GM12874 (cell line): ENCODE data around the gene ATP10D.

Source experiments
- TF ChIP-seq, protein P1 (sequence below): IDR thresholded peaks from 2 replicates; pipeline ENCODE4 v1.5.1; 2011; ENCODE audit warnings: low read depth, mild to moderate bottlenecking, control low read depth, low read length, moderate library complexity; ENCODE audit not compliant: insufficient read depth

Gene ATP10D

DNA sequence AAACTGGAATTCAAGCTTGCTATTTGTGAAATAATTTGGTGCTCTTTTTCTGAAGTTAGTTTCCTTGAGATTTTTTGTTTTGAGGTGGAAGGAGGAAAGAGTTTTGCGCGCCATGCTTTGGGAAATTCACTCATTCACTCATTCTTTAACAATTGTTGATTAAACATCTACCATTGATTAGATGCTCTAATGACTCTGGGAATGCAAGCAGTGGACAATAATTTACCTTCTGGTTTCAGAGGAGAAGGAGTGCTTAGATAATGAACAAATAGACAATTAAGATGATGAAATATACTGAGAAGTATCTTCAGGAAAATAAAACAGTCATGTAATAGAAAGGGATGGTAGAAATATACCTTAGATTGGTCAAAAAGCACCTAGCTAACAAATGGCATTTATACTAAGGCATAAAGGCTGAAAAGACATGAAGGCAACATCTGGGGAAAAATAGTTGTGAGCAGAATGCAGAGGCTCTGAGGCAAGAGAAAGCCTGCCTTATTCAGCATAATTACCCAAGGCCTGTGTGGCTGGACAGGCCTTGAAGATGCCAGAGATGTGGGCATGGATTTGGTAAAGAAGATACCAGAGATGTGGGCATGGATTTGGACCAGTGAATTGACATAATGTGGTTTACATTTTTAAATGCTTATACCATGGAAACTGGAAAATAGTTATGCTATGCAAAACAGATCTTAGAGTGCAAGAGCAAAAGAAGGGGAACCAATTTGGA lies 18.9 kb upstream of the ATP10D start:
- TF ChIP-seq, protein P1, sequence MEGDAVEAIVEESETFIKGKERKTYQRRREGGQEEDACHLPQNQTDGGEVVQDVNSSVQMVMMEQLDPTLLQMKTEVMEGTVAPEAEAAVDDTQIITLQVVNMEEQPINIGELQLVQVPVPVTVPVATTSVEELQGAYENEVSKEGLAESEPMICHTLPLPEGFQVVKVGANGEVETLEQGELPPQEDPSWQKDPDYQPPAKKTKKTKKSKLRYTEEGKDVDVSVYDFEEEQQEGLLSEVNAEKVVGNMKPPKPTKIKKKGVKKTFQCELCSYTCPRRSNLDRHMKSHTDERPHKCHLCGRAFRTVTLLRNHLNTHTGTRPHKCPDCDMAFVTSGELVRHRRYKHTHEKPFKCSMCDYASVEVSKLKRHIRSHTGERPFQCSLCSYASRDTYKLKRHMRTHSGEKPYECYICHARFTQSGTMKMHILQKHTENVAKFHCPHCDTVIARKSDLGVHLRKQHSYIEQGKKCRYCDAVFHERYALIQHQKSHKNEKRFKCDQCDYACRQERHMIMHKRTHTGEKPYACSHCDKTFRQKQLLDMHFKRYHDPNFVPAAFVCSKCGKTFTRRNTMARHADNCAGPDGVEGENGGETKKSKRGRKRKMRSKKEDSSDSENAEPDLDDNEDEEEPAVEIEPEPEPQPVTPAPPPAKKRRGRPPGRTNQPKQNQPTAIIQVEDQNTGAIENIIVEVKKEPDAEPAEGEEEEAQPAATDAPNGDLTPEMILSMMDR, result no peak

DNA sequence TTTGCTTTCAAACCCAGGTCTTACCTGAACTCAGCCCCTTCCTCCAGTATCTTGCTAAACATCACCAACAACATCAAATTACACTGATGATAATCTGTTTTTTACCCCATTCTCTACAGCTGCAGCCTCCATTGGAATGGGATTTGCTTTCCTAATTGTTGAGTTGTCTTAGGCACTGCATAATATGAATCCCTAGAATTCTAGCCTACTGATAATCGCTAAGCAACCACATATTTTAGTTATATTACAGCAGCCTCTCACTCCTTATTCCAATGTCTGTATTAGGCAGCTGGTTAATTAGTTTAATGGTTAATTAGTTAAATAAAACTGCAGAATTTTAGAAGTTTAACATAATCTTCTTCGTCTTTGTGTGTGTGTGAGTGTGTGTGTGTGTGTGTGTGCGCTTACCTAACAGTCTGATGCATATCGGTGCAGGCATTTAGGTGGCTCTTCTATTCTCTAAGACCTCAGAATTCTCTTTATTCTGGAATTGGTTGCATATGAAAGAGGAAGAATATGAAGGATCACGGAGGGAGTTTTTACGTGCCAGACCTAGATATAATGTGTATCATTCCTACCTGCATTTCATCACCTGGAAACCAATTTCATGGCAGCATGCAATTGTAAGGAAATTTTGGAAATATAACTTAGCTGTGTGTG lies 16.2 kb upstream of the ATP10D start:
- TF ChIP-seq, protein P1, result no peak

DNA sequence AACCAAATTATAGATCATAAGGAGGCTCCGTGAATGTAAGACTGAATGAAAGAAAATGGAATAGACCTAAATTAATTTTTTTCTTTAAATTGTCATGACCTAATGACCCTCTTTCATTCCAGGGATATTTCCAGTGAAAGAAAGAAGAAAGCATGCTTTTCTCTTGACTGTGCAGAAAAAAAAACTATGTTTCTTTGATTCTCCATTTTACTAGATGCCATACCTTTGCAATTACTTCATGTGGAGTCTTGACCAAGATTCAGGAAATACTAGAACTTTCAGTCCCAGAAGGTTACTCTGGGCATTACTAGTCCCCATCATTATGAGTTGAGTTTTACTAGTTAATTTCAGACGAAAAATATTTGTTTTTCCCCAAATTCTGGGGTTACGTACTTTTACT lies 15.1 kb upstream of the ATP10D start:
- TF ChIP-seq, protein P1, result no peak

DNA sequence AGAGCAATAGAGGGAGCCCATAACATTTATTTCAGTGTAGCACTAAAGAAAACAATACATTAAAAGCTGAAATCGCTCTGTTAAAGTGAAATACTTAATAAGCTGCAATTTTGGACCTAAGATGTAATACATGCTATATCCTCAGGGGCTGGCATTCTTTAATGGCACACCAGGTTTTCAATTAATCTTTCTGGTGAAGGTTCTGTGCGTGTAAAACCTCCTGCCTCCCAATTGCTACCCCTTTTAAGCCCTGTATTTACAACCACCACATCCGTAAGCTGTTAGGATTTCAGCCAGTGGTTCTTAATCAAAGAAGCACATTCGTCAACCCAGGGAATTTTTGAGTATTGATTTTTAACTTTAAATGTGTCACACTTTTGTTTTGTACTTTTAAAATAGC lies 14.0 kb upstream of the ATP10D start:
- TF ChIP-seq, protein P1, result no peak

DNA sequence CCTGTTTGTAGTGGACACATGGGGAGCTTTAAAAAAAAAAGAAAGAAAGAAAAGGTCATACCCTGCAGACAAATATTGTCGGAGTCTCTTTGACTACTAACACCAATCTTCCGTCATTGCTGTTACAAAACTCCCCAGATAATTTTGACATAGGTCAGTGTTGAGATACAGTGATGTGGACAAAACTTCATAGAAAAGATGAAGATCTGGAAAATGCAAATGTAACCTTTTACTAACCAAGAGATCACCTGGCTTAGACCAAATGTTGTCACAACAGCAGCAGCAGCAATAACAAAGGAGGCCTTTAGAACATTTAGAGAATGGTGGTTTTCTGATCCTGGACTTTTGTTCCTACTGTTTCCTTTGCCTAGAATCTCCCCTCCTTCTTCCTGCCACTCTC lies 13.5 kb upstream of the ATP10D start:
- TF ChIP-seq, protein P1, result no peak

DNA sequence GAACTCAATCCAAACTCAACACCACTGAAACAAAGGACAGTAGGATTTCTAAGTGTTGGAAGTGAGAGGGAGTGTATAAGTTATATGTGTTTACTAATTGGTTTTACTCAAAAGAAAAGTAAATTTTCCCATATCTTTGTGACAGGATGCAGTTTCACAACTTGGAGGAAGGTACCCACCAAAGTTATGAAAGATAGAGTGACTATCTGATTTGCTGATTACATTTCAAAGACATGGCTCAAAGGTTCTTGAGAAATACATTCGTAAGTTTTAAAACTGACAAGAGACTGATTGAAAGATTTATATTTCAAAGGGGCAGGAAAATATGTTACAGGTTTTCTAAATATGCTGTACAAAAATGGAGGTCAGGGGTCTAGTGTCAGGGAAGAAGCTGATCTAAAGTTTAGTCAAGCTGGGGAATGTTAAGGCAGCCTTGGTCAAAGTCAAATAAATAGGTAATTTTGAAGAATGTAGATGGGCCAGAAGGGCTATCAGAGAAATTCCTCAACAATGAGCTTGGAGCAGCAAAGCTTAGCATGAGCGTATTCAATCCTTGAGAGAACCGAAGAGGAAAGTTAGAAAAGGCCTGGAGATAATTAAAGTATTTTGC lies 11.8 kb upstream of the ATP10D start:
- TF ChIP-seq, protein P1, result no peak

DNA sequence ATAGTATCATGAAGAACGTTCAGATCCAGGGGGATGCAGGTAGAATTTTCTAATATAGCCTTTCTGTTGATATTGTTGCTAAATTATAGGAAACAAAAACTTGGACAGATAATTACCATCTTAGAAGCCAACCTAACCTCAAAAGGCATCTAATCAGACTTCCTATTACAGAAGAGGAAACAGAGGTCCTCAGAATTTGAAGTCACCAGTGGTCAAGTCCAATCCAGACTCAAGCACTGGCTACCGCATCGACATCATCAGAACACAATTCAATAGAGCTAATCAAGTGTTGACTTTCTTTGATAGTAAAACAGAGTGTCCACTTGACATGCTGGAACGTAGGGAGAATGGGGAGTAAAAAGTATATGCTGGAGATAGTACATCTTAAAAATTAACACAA lies 10.3 kb upstream of the ATP10D start:
- TF ChIP-seq, protein P1, result no peak
